ENCODE measurements around the gene BATF3. TPM values are rescaled to one million over a fixed set of nuclear protein-coding genes. Genes with fewer than 3 reads are reported as not detected.

BATF3 gene
- total and polyA plus RNA-seq, 2 donors (not counting 3 experiments of a cell fraction or from before 2014, with no cell fraction given) = 0.69 to 1.9 TPM

- Histone ChIP-seq H3K9ac (replicated peaks; ENCODE audit: extremely low read depth, insufficient read depth, low read length) (no peak overlapping the region), H3K4me3 (replicated peaks in 1 of 3; ENCODE audit: insufficient read depth in 1 of 3, low read depth in 1 of 3, low read length in 3 of 3) (no peak overlapping the region), H2AFZ (ENCODE audit: low read depth, low read length) (no peak overlapping the region), H3K27ac (ENCODE audit: insufficient read depth, low read depth, low read length) (no peak overlapping the region), H3K36me3 (ENCODE audit: control insufficient read depth in 2 of 2, extremely low read depth in 1 of 2, insufficient read depth in 2 of 2, low read length in 2 of 2) (no peaks in the 10 kb centered on the region), H4K20me1 (replicated peaks; ENCODE audit: control insufficient read depth, extremely low read depth, insufficient read depth, low read length) (no peaks in the 10 kb centered on the region), H3K27me3 (ENCODE audit: control insufficient read depth in 2 of 2, insufficient read depth in 2 of 2, low read length in 2 of 2) (peaks cover 15 to 35% of the 10 kb centered on the region in 2 experiments), H3K4me1 (ENCODE audit: control insufficient read depth, extremely low read depth, insufficient read depth, low read length) (no peaks in the 10 kb centered on the region), H3K4me2 (ENCODE audit: insufficient read depth, low read length) (no peak overlapping the region), H3K9me3 (replicated peaks; ENCODE audit: control insufficient read depth, insufficient read depth, low read length) (no peaks in the 10 kb centered on the region), H3K79me2 (ENCODE audit: control insufficient read depth, insufficient read depth, low read length) (no peaks in the 10 kb centered on the region), H3K9me1 (replicated peaks; ENCODE audit: control insufficient read depth, extremely low read depth, insufficient read depth, low read length) (no peaks in the 10 kb centered on the region)
- no TSS peak for BruUV-seq (replicated peaks)
- DNase-seq (ENCODE audit: low read depth, low spot score) = no peak
- no peak for FAIRE-seq
- intact Hi-C loops (cut with micrococcal nuclease) (no loop called here), dilution Hi-C loops (cut with MboI; ENCODE audit: extremely low pct_ligation_motif_present, low sequenced_read_pairs) (no loop called here)
- TF ChIP-seq MYC (IDR thresholded peaks at IDR 0.05; ENCODE audit: low read depth, low read length) (no peak), CTCF (IDR thresholded peaks at IDR 0.05; ENCODE audit: extremely low read depth in 1 of 2, insufficient read depth in 1 of 2, low read depth in 1 of 2, low read length in 2 of 2) (no peak), POLR2A (IDR thresholded peaks at IDR 0.05; ENCODE audit: low read depth, low read length) (no peak), EZH2 (IDR thresholded peaks at IDR 0.05; ENCODE audit: borderline replicate concordance, low read depth, low read length, severe bottlenecking) (no peak), JUN (IDR thresholded peaks at IDR 0.05; ENCODE audit: borderline replicate concordance, insufficient read depth, insufficient read length, low read depth) (no peak), POLR2AphosphoS5 (IDR thresholded peaks at IDR 0.05; ENCODE audit: insufficient read depth, low read depth, low read length) (no peak), GATA2 (IDR thresholded peaks at IDR 0.05; ENCODE audit: insufficient read depth, insufficient read length, low read depth, low read length) (no peak), MAX (IDR thresholded peaks at IDR 0.05; ENCODE audit: insufficient read depth, insufficient read length) (no peak), FOS (IDR thresholded peaks at IDR 0.05; ENCODE audit: borderline replicate concordance, insufficient read depth, low read length) (no peak)
- POLR2A ChIA-PET = no interaction called here
- CTCF ChIA-PET = interaction anchor here (1.3 to 1.9 kb wide), 4 partner anchors 9 to 60 kb away, joined by 4 to 13 read pairs (median 8); no protein-coding TSS in a partner anchor
Observed at GRCh38 chr1:212689196-212689725, 10.4 kb downstream of the BATF3 start.

Measured in endothelial cell of umbilical vein (primary cell).